NCI-H2196 treated with DMSO at 0.1 percent for 48 hours (cell line): Measurements from ENCODE around the gene TMEM231.
"Not testable (repeated sequence)": the region's sequence is repeated elsewhere in the genome, so short reads cannot be mapped to it uniquely, and the experiment has no call there.

Source experiments
- DNase-seq: peaks from one replicate; lab custom pipeline; 2025; ENCODE audit not compliant: unreplicated experiment; lab: John Stamatoyannopoulos, UW

Gene TMEM231

GRCh38 chr16:75534560-75535205 is 21.4 kb downstream of the TMEM231 start:
- no peak for DNase-seq

GRCh38 chr16:75532791-75533190 is 23.3 kb downstream of the TMEM231 start:
- DNase-seq: no peak

- no peak for DNase-seq
Observed at GRCh38 chr16:75532142-75532765, 23.8 kb downstream of the TMEM231 start.

- no peak for DNase-seq
Observed at GRCh38 chr16:75529959-75530358, 26.1 kb downstream of the TMEM231 start.

GRCh38 chr16:75529056-75529905 is 26.8 kb downstream of the TMEM231 start:
- no peak for DNase-seq

GRCh38 chr16:75527825-75528299 is 28.2 kb downstream of the TMEM231 start:
- no peak for DNase-seq

GRCh38 chr16:75526032-75526790 is 29.8 kb downstream of the TMEM231 start:
- no peak for DNase-seq

GRCh38 chr16:75519175-75519574 is 36.9 kb downstream of the TMEM231 start:
- no peak for DNase-seq

- DNase-seq: not testable (repeated sequence)
Observed at GRCh38 chr16:75516189-75516966, 39.7 kb downstream of the TMEM231 start.

- DNase-seq: no peak
Observed at GRCh38 chr16:75514296-75514695, 41.8 kb downstream of the TMEM231 start.

GRCh38 chr16:75506574-75506973 is 49.5 kb downstream of the TMEM231 start:
- no peak for DNase-seq

GRCh38 chr16:75506107-75506506 is 49.9 kb downstream of the TMEM231 start:
- no peak for DNase-seq

GRCh38 chr16:75503801-75504200 is 52.3 kb downstream of the TMEM231 start:
- DNase-seq: no peak

GRCh38 chr16:75502916-75503605 is 53.0 kb downstream of the TMEM231 start:
- DNase-seq: no peak

GRCh38 chr16:75501820-75502219 is 54.2 kb downstream of the TMEM231 start:
- DNase-seq: not testable (repeated sequence)

GRCh38 chr16:75501359-75501758 is 54.7 kb downstream of the TMEM231 start:
- DNase-seq: no peak

GRCh38 chr16:75498605-75499322 is 57.3 kb downstream of the TMEM231 start:
- DNase-seq: not testable (repeated sequence)

GRCh38 chr16:75497558-75497957 is 58.5 kb downstream of the TMEM231 start:
- DNase-seq: no peak

GRCh38 chr16:75495076-75495674 is 60.9 kb downstream of the TMEM231 start, which contains the start of gene CHST6:
Gene CHST6, minus strand, starts transcription at chr16:75495441. Its CDS starts 15,613 bp downstream, at chr16:75479828.
- DNase-seq: no peak
